Measurements from ENCODE around the gene FBXO42.
"Not testable (repeated sequence)": the region's sequence is repeated elsewhere in the genome, so short reads cannot be mapped to it uniquely, and the experiment has no call there.

Gene FBXO42

GRCh38 chr1:16221499-16221898 lies 130.8 kb downstream of the FBXO42 start:
- no peak for DNase-seq (ENCODE audit: low spot score)

GRCh38 chr1:16219968-16220500 lies 132.2 kb downstream of the FBXO42 start:
- in situ Hi-C loops (cut with MboI; ENCODE audit: low pct_unique_long_range_greater_than_20kb, low sequenced_read_pairs, unreplicated experiment): no loop called here
- TF ChIP-seq CTCF (IDR thresholded peaks at IDR 0.05; ENCODE audit: extremely low read depth, insufficient read depth, missing control alignments): no peak
- DNase-seq (ENCODE audit: low spot score): no peak

More at GRCh38 chr1:16221499-16221898, 130.8 kb downstream of the FBXO42 start:
- in situ Hi-C loops (cut with MboI; ENCODE audit: low pct_unique_long_range_greater_than_20kb, low sequenced_read_pairs, unreplicated experiment): no loop called here
- no peak for TF ChIP-seq CTCF (IDR thresholded peaks at IDR 0.05; ENCODE audit: extremely low read depth, insufficient read depth, missing control alignments)

GRCh38 chr1:16218674-16219071 lies 133.6 kb downstream of the FBXO42 start:
- no peak for DNase-seq (ENCODE audit: low spot score)
- TF ChIP-seq CTCF (IDR thresholded peaks at IDR 0.05; ENCODE audit: extremely low read depth, insufficient read depth, missing control alignments): no peak
- in situ Hi-C loops (cut with MboI; ENCODE audit: low pct_unique_long_range_greater_than_20kb, low sequenced_read_pairs, unreplicated experiment): no loop called here

GRCh38 chr1:16218014-16218673 lies 134.1 kb downstream of the FBXO42 start:
- no peak for DNase-seq (ENCODE audit: low spot score)
- TF ChIP-seq CTCF (IDR thresholded peaks at IDR 0.05; ENCODE audit: extremely low read depth, insufficient read depth, missing control alignments): no peak
- in situ Hi-C loops (cut with MboI; ENCODE audit: low pct_unique_long_range_greater_than_20kb, low sequenced_read_pairs, unreplicated experiment): no loop called here

- no peak for TF ChIP-seq CTCF (IDR thresholded peaks at IDR 0.05; ENCODE audit: extremely low read depth, insufficient read depth, missing control alignments)
- peak; percentile 97 for DNase-seq (ENCODE audit: low spot score)
- in situ Hi-C loops (cut with MboI; ENCODE audit: low pct_unique_long_range_greater_than_20kb, low sequenced_read_pairs, unreplicated experiment): no loop called here
These were observed 135.1 kb downstream of the FBXO42 start for GRCh38 chr1:16217061-16217785.

- DNase-seq (ENCODE audit: low spot score): peak; percentile 83
- no peak for TF ChIP-seq CTCF (IDR thresholded peaks at IDR 0.05; ENCODE audit: extremely low read depth, insufficient read depth, missing control alignments)
- in situ Hi-C loops (cut with MboI; ENCODE audit: low pct_unique_long_range_greater_than_20kb, low sequenced_read_pairs, unreplicated experiment): no loop called here
These were observed 136.2 kb downstream of the FBXO42 start for GRCh38 chr1:16215882-16216753.

- in situ Hi-C loops (cut with MboI; ENCODE audit: low pct_unique_long_range_greater_than_20kb, low sequenced_read_pairs, unreplicated experiment): not testable (repeated sequence)
These were observed 137.0 kb downstream of the FBXO42 start for GRCh38 chr1:16215240-16215639.

GRCh38 chr1:16213544-16213943 lies 138.7 kb downstream of the FBXO42 start:
- DNase-seq (ENCODE audit: low spot score); in situ Hi-C loops (cut with MboI; ENCODE audit: low pct_unique_long_range_greater_than_20kb, low sequenced_read_pairs, unreplicated experiment): not testable (repeated sequence)

More at GRCh38 chr1:16215240-16215639, 137.0 kb downstream of the FBXO42 start:
- not testable (repeated sequence) for DNase-seq (ENCODE audit: low spot score)
